Neural progenitor cell (in vitro differentiated cells): Measurements from ENCODE around the gene CHTF18. TPM values are rescaled to one million over a fixed set of nuclear protein-coding genes. Genes with fewer than 3 reads are reported as not detected.

Source experiments
- DNase-seq: peaks from one replicate; pipeline ENCODE4 v3.0.0-alpha.2; 2016; ENCODE audit warnings: low spot score
- H2AFZ ChIP-seq: fragments of 200-600 bp; sonication (generic); replicated peaks from 2 replicates; pipeline ENCODE4 v1.6.1; 2016; ENCODE audit warnings: antibody characterized with exemption
- H3F3A ChIP-seq: fragments of 200-600 bp; sonication (generic); 2 replicates; pipeline ENCODE4 v1.6.1; 2016; ENCODE audit warnings: antibody characterized with exemption, low read depth
- H3K27ac ChIP-seq: fragments of 200-600 bp; sonication (generic); 2 replicates; pipeline ENCODE4 v1.5.1; 2016; ENCODE audit warnings: mild to moderate bottlenecking
- H3K27me3 ChIP-seq: fragments of 200-600 bp; sonication (generic); 2 replicates; pipeline ENCODE4 v1.6.1; 2016; ENCODE audit warnings: mild to moderate bottlenecking, moderate library complexity
- H3K36me3 ChIP-seq: fragments of 200-600 bp; sonication (generic); 2 replicates; pipeline ENCODE4 v1.5.1; 2016
- H3K4me1 ChIP-seq: fragments of 200-600 bp; sonication (generic); 2 replicates; pipeline ENCODE4 v1.6.1; 2016; ENCODE audit warnings: mixed run types
- H3K4me2 ChIP-seq: fragments of 200-600 bp; sonication (generic); 2 replicates; pipeline ENCODE4 v1.6.1; 2016
- H3K4me3 ChIP-seq: fragments of 200-600 bp; sonication (generic); 2 replicates; pipeline ENCODE4 v1.5.1; 2016
- H3K79me2 ChIP-seq: fragments of 200-600 bp; sonication (generic); 2 replicates; pipeline ENCODE4 v1.6.1; 2016; ENCODE audit warnings: low read depth
- H3K9ac ChIP-seq: fragments of 200-600 bp; sonication (generic); 2 replicates; pipeline ENCODE4 v1.6.1; 2016
- H3K9me3 ChIP-seq: fragments of 200-600 bp; sonication (generic); 2 replicates; pipeline ENCODE4 v1.5.1; 2016; ENCODE audit warnings: low read depth
- H4K20me1 ChIP-seq: fragments of 200-600 bp; sonication (generic); 2 replicates; pipeline ENCODE4 v1.6.1; 2016; ENCODE audit warnings: low read depth
- H3K27ac Mint-ChIP-seq: 3 replicates; pipeline ENCODE4 v1.8.0; 2021; ENCODE audit warnings: mixed read lengths
- H3K27me3 Mint-ChIP-seq: 2 replicates; pipeline ENCODE4 v1.8.0; 2022; ENCODE audit warnings: low read depth, mild to moderate bottlenecking, inconsistent platforms, moderate library complexity, mixed read lengths; ENCODE audit not compliant: insufficient read depth
- H3K36me3 Mint-ChIP-seq: 3 replicates; pipeline ENCODE4 v1.8.0; 2021; ENCODE audit warnings: mixed read lengths
- H3K4me1 Mint-ChIP-seq: 3 replicates; pipeline ENCODE4 v1.8.0; 2021; ENCODE audit warnings: mixed read lengths
- H3K4me3 Mint-ChIP-seq: 3 replicates; pipeline ENCODE4 v1.8.0; 2021; ENCODE audit warnings: mild to moderate bottlenecking, moderate library complexity, mixed read lengths
- H3K9me3 Mint-ChIP-seq: 3 replicates; pipeline ENCODE4 v1.8.0; 2020; ENCODE audit warnings: mixed read lengths
- EZH2 ChIP-seq: fragments of 200-600 bp; sonication (generic); IDR thresholded peaks from 2 replicates; pipeline ENCODE4 v1.6.1; 2017; ENCODE audit warnings: antibody characterized with exemption, mild to moderate bottlenecking, moderate library complexity
- EZH2phosphoT487 ChIP-seq: fragments of 200-600 bp; sonication (generic); IDR thresholded peaks from 2 replicates; pipeline ENCODE4 v1.6.1; 2017; ENCODE audit warnings: antibody characterized with exemption
- total RNA-seq: library from RNA; depleted of rRNA; stranded (reverse); fragments of >200 nt; gene quantifications from 2 replicates; pipeline ENCODE4 v1.2.3, GENCODE V29; 2015; ENCODE audit warnings: low replicate concordance
- TF ChIP-seq, protein P1 (sequence below): fragments of 200-600 bp; sonication (generic); IDR thresholded peaks from 2 replicates; pipeline ENCODE4 v1.5.1; 2017; ENCODE audit warnings: antibody characterized with exemption, mild to moderate bottlenecking

CHTF18 gene
- total RNA-seq, 1 donor from 2014 or later, result 35.6 TPM

DNA sequence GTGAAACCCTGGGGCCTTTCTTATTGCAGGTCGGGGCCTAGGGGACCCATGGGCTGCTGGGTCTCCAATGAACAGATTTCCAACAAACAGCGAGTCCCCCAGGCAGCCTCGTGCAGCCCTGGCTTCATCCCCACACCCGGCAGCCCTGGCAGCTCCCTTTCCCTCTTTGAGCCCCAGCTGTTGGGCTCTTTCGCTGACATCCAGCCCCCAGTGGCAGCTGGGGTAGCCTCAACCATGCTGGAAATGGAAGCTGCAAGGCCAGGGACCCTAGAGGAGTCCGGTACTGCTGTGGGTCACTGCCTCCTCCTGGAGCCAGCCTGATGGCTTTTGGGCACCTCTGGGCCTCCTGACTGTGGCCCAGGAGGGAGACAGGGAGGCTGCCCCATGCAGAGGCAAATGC is 6.2 kb upstream of the CHTF18 start:
- no peak overlapping the region for H3K4me2 ChIP-seq
- H3K27ac Mint-ChIP-seq, result no peak overlapping the region
- no peaks in the 10 kb centered on the region for H3K36me3 Mint-ChIP-seq
- no peaks in the 10 kb centered on the region for H3K9me3 Mint-ChIP-seq
- peaks cover 3% of the 10 kb centered on the region for H3F3A ChIP-seq
- TF ChIP-seq EZH2, result no peak
- no peak for TF ChIP-seq EZH2phosphoT487
- TF ChIP-seq, protein P1, sequence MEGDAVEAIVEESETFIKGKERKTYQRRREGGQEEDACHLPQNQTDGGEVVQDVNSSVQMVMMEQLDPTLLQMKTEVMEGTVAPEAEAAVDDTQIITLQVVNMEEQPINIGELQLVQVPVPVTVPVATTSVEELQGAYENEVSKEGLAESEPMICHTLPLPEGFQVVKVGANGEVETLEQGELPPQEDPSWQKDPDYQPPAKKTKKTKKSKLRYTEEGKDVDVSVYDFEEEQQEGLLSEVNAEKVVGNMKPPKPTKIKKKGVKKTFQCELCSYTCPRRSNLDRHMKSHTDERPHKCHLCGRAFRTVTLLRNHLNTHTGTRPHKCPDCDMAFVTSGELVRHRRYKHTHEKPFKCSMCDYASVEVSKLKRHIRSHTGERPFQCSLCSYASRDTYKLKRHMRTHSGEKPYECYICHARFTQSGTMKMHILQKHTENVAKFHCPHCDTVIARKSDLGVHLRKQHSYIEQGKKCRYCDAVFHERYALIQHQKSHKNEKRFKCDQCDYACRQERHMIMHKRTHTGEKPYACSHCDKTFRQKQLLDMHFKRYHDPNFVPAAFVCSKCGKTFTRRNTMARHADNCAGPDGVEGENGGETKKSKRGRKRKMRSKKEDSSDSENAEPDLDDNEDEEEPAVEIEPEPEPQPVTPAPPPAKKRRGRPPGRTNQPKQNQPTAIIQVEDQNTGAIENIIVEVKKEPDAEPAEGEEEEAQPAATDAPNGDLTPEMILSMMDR, result no peak
- H3K4me1 Mint-ChIP-seq, result peaks cover 4% of the 10 kb centered on the region
- peaks cover 2% of the 10 kb centered on the region for H3K79me2 ChIP-seq
- no peak overlapping the region for H3K27ac ChIP-seq
- H2AFZ ChIP-seq, result no peak overlapping the region
- no peak overlapping the region for H3K4me3 Mint-ChIP-seq
- peaks cover 16% of the 10 kb centered on the region for H4K20me1 ChIP-seq
- H3K27me3 Mint-ChIP-seq, result peaks cover 7% of the 10 kb centered on the region
- H3K36me3 ChIP-seq, result no peaks in the 10 kb centered on the region
- H3K9ac ChIP-seq, result no peak overlapping the region
- H3K4me1 ChIP-seq, result no peaks in the 10 kb centered on the region
- H3K9me3 ChIP-seq, result no peaks in the 10 kb centered on the region
- no peak overlapping the region for H3K4me3 ChIP-seq
- DNase-seq, result no peak
- H3K27me3 ChIP-seq, result peaks cover 42% of the 10 kb centered on the region

DNA sequence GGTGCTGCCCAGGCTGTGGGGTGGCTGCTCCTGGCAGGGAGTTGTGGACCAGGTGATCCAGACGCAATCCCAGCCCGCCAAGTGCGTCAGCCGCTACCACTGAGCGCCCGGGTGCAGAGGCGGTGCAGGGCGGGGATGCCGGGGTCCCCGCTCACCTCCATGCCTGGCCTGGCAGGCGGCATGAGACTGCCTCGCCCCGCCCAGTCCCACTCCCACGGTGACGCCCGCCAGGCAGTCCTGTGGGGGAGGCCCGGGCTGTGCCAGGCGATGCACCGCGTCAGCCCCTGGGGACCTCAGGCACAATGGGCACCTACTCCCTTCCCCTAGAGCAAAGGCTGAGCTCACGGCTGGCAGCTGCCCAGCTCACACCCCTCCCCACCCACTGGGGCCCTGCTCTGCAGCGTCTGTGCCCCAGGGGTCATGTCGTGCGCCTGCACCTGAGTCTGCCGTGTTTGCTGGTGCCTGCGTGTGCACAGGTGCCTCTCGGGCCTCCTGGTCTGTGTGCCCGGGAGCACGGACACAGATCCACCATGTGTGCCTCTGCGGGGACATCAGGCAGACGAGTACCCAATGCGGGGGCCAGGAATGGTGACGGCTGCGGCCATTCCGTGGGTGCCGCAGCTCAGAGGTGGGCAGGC is 5.5 kb upstream of the CHTF18 start:
- Histone ChIP-seq H3K4me3 (no peak overlapping the region), H3K4me1 (no peaks in the 10 kb centered on the region), H3K27ac (no peak overlapping the region), H4K20me1 (peaks cover 22% of the 10 kb centered on the region), H3K36me3 (no peaks in the 10 kb centered on the region), H3K4me2 (no peak overlapping the region), H3K27me3 (peaks cover 38% of the 10 kb centered on the region), H3K9me3 (no peaks in the 10 kb centered on the region), H3K79me2 (peaks cover 8% of the 10 kb centered on the region), H2AFZ (no peak overlapping the region), H3K9ac (no peak overlapping the region), H3F3A (peaks cover 3% of the 10 kb centered on the region)
- Mint-ChIP-seq H3K36me3 (no peaks in the 10 kb centered on the region), H3K27ac (no peak overlapping the region), H3K9me3 (no peaks in the 10 kb centered on the region), H3K4me1 (peaks cover 3% of the 10 kb centered on the region), H3K4me3 (no peak overlapping the region), H3K27me3 (peaks cover 7% of the 10 kb centered on the region)
- no peak for DNase-seq
- no peak for TF ChIP-seq EZH2
- TF ChIP-seq EZH2phosphoT487, result no peak
- TF ChIP-seq, protein P1, result no peak

DNA sequence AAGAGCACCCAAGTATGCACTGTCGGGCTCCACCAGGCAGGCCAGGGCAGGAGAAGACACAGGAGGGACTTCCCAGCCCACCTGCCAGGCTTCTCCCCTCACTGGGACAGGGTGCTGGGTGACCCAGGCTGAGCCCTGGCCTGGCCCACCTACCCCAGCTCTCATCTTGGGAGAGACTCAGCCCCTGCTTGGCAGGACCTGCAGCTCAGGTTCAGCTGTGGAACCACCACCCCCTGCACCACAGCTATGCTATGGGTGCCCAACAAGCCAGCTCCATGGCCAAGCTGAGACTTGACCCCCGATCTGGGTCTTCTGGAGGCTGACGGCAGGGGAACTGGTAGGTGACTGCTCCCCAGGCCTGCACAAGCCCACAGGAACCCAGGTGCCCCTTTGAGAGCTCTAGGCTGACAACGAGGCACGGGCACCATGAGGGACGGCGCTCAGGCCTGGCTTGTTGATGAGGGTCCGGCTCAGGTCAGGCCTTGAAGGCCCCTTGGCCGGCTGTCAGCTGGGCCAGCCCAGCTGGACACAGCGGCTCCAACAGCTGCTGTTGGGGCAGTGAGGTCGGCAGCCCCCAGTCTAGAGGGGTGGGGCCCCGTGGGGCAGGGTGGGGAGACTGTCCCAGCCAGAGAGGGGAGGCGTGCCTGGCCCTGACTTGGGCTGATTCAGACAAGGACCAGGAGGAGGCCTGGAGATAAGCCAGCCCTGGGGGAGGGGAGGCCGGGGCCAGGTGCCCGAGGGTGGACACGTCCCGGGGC is 4.8 kb upstream of the CHTF18 start:
- peaks cover 3% of the 10 kb centered on the region for H3K4me1 Mint-ChIP-seq
- no peak overlapping the region for H3K9ac ChIP-seq
- H4K20me1 ChIP-seq, result peaks cover 24% of the 10 kb centered on the region

More for the DNA sequence above, 4.8 kb upstream of the CHTF18 start:
- no peak overlapping the region for H3K27ac ChIP-seq
- H3K9me3 ChIP-seq, result no peaks in the 10 kb centered on the region
- DNase-seq, result no peak
- H3F3A ChIP-seq, result peaks cover 3% of the 10 kb centered on the region
- no peak overlapping the region for H3K27ac Mint-ChIP-seq
- H3K36me3 ChIP-seq, result no peaks in the 10 kb centered on the region
- H3K79me2 ChIP-seq, result peaks cover 10% of the 10 kb centered on the region
- no peaks in the 10 kb centered on the region for H3K4me1 ChIP-seq
- no peak overlapping the region for H3K4me3 Mint-ChIP-seq
- TF ChIP-seq EZH2 (no peak), EZH2phosphoT487 (no peak)
- TF ChIP-seq, protein P1, result no peak
- no peak overlapping the region for H2AFZ ChIP-seq
- H3K27me3 ChIP-seq, result peaks cover 31% of the 10 kb centered on the region
- H3K27me3 Mint-ChIP-seq, result peaks cover 7% of the 10 kb centered on the region
- H3K4me2 ChIP-seq, result no peak overlapping the region
- H3K36me3 Mint-ChIP-seq, result no peaks in the 10 kb centered on the region
- no peak overlapping the region for H3K4me3 ChIP-seq
- no peaks in the 10 kb centered on the region for H3K9me3 Mint-ChIP-seq
